ENCODE results near the gene CAPRIN2. TPM values are rescaled to one million over a fixed set of nuclear protein-coding genes. Genes with fewer than 3 reads are reported as not detected.
A peak's percentile ranks its signal among the peaks of the same experiment; 100 is the strongest.

The CAPRIN2 gene
- total and polyA plus RNA-seq, 2 of the 4 experiments (the other 2 are of a cell fraction): 18.9 to 23.8 TPM

DNA sequence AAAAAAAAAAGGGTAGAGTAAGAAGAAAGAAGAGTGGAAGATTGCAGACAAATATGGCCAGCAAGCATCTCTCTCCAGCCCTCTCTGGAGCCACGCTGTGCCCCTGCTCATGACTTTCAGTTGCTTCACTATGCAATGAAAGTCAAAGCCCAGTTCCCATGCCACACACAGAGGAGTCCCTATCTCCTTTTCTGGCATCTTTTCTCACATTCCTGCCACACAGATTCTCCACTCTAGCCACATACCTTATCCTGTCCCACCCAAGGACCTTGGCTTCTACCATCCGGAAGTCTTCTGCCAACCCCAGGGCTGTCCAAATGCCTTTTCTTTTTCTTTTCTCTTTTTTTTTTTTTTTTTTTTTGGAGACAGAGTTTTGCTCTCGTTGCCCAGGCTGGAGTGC is 39.3 kb upstream of the CAPRIN2 start:
- intact Hi-C loops (cut with micrococcal nuclease): no loop called here
- Histone ChIP-seq H2BK15ac (ENCODE audit: low read depth, low read length) (peak overlapping the region; percentile 90; the same call in 2 of the 3 replicates), H4K8ac (ENCODE audit: low read depth in 2 of 2, low read length in 2 of 2) (peak overlapping the region; percentile 61 to 92), H3K9ac (ENCODE audit: low read depth, low read length) (no peak overlapping the region), H3K79me1 (ENCODE audit: low read depth in 1 of 2, low read length in 2 of 2) (peaks cover 0 to 10% of the 10 kb centered on the region in 2 experiments; a peak in 2 of 4 replicates), H3K23ac (ENCODE audit: low read depth, low read length) (peak overlapping the region; percentile 5; the same call in 1 of the 2 replicates), H3K9me1 (ENCODE audit: insufficient read depth, low read length) (no peaks in the 10 kb centered on the region; the same call in 1 of the 2 replicates), H4K20me1 (ENCODE audit: insufficient read depth, low read length) (no peaks in the 10 kb centered on the region), H3K4me2 (ENCODE audit: low read depth, low read length) (no peak overlapping the region), H2AFZ (replicated peaks; ENCODE audit: low read length, poor library complexity) (peak overlapping the region; percentile 28), H3K18ac (ENCODE audit: low read depth, low read length) (peak overlapping the region; percentile 62; the same call in 1 of the 2 replicates), H2AK5ac (ENCODE audit: low read depth, low read length) (peak overlapping the region; percentile 84), H4K5ac (ENCODE audit: low read depth, low read length) (peak overlapping the region; percentile 33; the same call in 1 of the 2 replicates), H3K9me3 (ENCODE audit: control insufficient read depth, insufficient read depth, low read length) (no peaks in the 10 kb centered on the region), H2BK120ac (ENCODE audit: low read depth, low read length) (peak overlapping the region; percentile 88), H2BK5ac (ENCODE audit: low read depth, low read length, poor library complexity, severe bottlenecking) (peak overlapping the region; percentile 52), H3K14ac (replicated peaks; ENCODE audit: low read depth, low read length) (peak overlapping the region; percentile 79), H3K27me3 (ENCODE audit: control insufficient read depth, insufficient read depth, low read length) (no peaks in the 10 kb centered on the region), H3K56ac (ENCODE audit: extremely low read depth, insufficient read depth, low read length) (no peak overlapping the region), H3K27ac (ENCODE audit: insufficient read depth, low read length) (peak overlapping the region; percentile 51), H3K4ac (ENCODE audit: low read depth, low read length) (peak overlapping the region; percentile 83), H3K36me3 (ENCODE audit: control insufficient read depth, insufficient read depth, low read length) (no peaks in the 10 kb centered on the region), H3K4me3 (ENCODE audit: insufficient read depth, low read depth, low read length) (no peak overlapping the region), H3K4me1 (ENCODE audit: control insufficient read depth, insufficient read depth, low read length) (peaks cover 17% of the 10 kb centered on the region), H2BK20ac (ENCODE audit: low read depth, low read length) (peak overlapping the region; percentile 71), H2AK9ac (replicated peaks; ENCODE audit: low read depth, low read length, poor library complexity) (peak overlapping the region; percentile 47), H4K91ac (ENCODE audit: insufficient read depth, low read depth, low read length) (peak overlapping the region; percentile 96)
- POLR2A ChIA-PET (ENCODE audit: unreplicated experiment): no interaction called here
- CTCF ChIA-PET: no interaction called here
- TF ChIP-seq RFX5 (IDR thresholded peaks at IDR 0.05; ENCODE audit: low read depth, low read length) (no peak), MXI1 (IDR thresholded peaks at IDR 0.05; ENCODE audit: borderline replicate concordance, low read depth, low read length) (no peak), POLR2A (IDR thresholded peaks at IDR 0.05; ENCODE audit: low read depth, low read length) (no peak), CHD1 (IDR thresholded peaks at IDR 0.05; ENCODE audit: low read depth, low read length) (no peak), BHLHE40 (IDR thresholded peaks at IDR 0.05; ENCODE audit: low read depth, low read length) (no peak), RCOR1 (IDR thresholded peaks at IDR 0.05; ENCODE audit: insufficient replicate concordance, low read length) (no peak), NFE2L2 (IDR thresholded peaks at IDR 0.05; ENCODE audit: low read depth, low read length) (no peak), CEBPB (IDR thresholded peaks at IDR 0.05; ENCODE audit: low read depth, low read length) (no peak), MAZ (IDR thresholded peaks at IDR 0.05; ENCODE audit: borderline replicate concordance, low read depth, low read length) (no peak), MAFK (IDR thresholded peaks at IDR 0.05; ENCODE audit: low read depth, low read length) (no peak), FOS (IDR thresholded peaks at IDR 0.05; ENCODE audit: low read depth, low read length) (no peak), RAD21 (IDR thresholded peaks at IDR 0.05; ENCODE audit: low read length) (no peak)
- TF ChIP-seq, protein P1, sequence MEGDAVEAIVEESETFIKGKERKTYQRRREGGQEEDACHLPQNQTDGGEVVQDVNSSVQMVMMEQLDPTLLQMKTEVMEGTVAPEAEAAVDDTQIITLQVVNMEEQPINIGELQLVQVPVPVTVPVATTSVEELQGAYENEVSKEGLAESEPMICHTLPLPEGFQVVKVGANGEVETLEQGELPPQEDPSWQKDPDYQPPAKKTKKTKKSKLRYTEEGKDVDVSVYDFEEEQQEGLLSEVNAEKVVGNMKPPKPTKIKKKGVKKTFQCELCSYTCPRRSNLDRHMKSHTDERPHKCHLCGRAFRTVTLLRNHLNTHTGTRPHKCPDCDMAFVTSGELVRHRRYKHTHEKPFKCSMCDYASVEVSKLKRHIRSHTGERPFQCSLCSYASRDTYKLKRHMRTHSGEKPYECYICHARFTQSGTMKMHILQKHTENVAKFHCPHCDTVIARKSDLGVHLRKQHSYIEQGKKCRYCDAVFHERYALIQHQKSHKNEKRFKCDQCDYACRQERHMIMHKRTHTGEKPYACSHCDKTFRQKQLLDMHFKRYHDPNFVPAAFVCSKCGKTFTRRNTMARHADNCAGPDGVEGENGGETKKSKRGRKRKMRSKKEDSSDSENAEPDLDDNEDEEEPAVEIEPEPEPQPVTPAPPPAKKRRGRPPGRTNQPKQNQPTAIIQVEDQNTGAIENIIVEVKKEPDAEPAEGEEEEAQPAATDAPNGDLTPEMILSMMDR (conservative IDR thresholded peaks at IDR 0.05; ENCODE audit: low read depth, low read length): no peak
- TF ChIP-seq, protein P2, sequence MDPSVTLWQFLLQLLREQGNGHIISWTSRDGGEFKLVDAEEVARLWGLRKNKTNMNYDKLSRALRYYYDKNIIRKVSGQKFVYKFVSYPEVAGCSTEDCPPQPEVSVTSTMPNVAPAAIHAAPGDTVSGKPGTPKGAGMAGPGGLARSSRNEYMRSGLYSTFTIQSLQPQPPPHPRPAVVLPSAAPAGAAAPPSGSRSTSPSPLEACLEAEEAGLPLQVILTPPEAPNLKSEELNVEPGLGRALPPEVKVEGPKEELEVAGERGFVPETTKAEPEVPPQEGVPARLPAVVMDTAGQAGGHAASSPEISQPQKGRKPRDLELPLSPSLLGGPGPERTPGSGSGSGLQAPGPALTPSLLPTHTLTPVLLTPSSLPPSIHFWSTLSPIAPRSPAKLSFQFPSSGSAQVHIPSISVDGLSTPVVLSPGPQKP (IDR thresholded peaks at IDR 0.05; ENCODE audit: borderline replicate concordance, low read depth, low read length): no peak
- TF ChIP-seq, protein P3, sequence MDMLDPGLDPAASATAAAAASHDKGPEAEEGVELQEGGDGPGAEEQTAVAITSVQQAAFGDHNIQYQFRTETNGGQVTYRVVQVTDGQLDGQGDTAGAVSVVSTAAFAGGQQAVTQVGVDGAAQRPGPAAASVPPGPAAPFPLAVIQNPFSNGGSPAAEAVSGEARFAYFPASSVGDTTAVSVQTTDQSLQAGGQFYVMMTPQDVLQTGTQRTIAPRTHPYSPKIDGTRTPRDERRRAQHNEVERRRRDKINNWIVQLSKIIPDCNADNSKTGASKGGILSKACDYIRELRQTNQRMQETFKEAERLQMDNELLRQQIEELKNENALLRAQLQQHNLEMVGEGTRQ (IDR thresholded peaks at IDR 0.05; ENCODE audit: low read depth, low read length): no peak
- 88% methylated on average over 1 of the region's 3 CpGs; no CpG with 5 or more reads in 1 of the 2 experiments for WGBS, 2 experiments (ENCODE audit: extremely low coverage in 2 of 2, insufficient read length in 1 of 2)
- dilution Hi-C loops (cut with HindIII; ENCODE audit: low sequenced_read_pairs, unreplicated experiment): no loop called here
- in situ Hi-C loops (cut with MboI; ENCODE audit: low sequenced_read_pairs): no loop called here
- no TSS peak for BruUV-seq (replicated peaks)
- ATAC-seq (ENCODE audit: low read depth): no peak
- no peak for DNase-seq

All from IMR-90 (cell line).